Calu3 (cell line): ENCODE measurements around the gene LAIR2. TPM values are rescaled to one million over a fixed set of nuclear protein-coding genes. Genes with fewer than 3 reads are reported as not detected.

ENCODE experiments used
- BruUV-seq: library from RNA; stranded (reverse); fragments of 400-500 nt; replicated peaks from 2 replicates; lab custom pipeline; 2021; lab: Mats Ljungman, UMichigan
- CTCF ChIA-PET: fragments of 300-600 bp; sonication (Branson Sonifier 250); formaldehyde crosslinking; loops from one replicate; lab custom pipeline; 2022; ENCODE audit warnings: antibody characterized with exemption; lab: Charles Lee
- DNase-seq: peaks from one replicate; pipeline ENCODE4 v3.0.0; 2022
- H3K27ac Mint-ChIP-seq: one replicate; pipeline ENCODE4 v1.8.0; 2022; ENCODE audit warnings: mixed read lengths; ENCODE audit not compliant: unreplicated experiment
- H3K27me3 Mint-ChIP-seq: one replicate; pipeline ENCODE4 v1.8.0; 2022; ENCODE audit warnings: mixed read lengths; ENCODE audit not compliant: unreplicated experiment
- H3K36me3 Mint-ChIP-seq: one replicate; pipeline ENCODE4 v1.8.0; 2022; ENCODE audit warnings: mild to moderate bottlenecking, moderate library complexity, mixed read lengths; ENCODE audit not compliant: insufficient read depth, unreplicated experiment
- H3K4me1 Mint-ChIP-seq: one replicate; pipeline ENCODE4 v1.8.0; 2022; ENCODE audit warnings: mild to moderate bottlenecking, low read depth, mixed read lengths; ENCODE audit not compliant: unreplicated experiment
- H3K4me3 Mint-ChIP-seq: one replicate; pipeline ENCODE4 v1.8.0; 2022; ENCODE audit warnings: mild to moderate bottlenecking, low read depth, moderate library complexity, mixed read lengths; ENCODE audit not compliant: unreplicated experiment
- H3K9me3 Mint-ChIP-seq: one replicate; pipeline ENCODE4 v1.8.0; 2022; ENCODE audit warnings: low read depth, mixed read lengths; ENCODE audit not compliant: unreplicated experiment
- intact Hi-C: fragments of 100-400 bp; cut with micrococcal nuclease; formaldehyde crosslinking; loops from one replicate; pipeline ENCODE4 v1.10.0; 2022; ENCODE audit not compliant: unreplicated experiment
- total RNA-seq: library from RNA; stranded (reverse); gene quantifications from 2 replicates; pipeline ENCODE4 v1.2.3, GENCODE V29; 2022
- TF ChIP-seq, protein P1 (sequence below): fragments of 200-600 bp; IDR thresholded peaks from one replicate; pipeline ENCODE4 v1.8.0; 2022; ENCODE audit warnings: antibody characterized with exemption; ENCODE audit not compliant: unreplicated experiment

The LAIR2 gene
- total RNA-seq, 1 experiment from 2014 or later = not detected

- Mint-ChIP-seq H3K4me1 (peaks cover 39% of the 10 kb centered on the region), H3K4me3 (peak overlapping the region; percentile 72), H3K27me3 (no peaks in the 10 kb centered on the region), H3K27ac (peak overlapping the region; percentile 99), H3K36me3 (peaks cover 77% of the 10 kb centered on the region), H3K9me3 (no peaks in the 10 kb centered on the region)
- peak; percentile 37 for DNase-seq
- CTCF ChIA-PET = interaction anchor here (0.8 to 1.9 kb wide), 3 partner anchors 14 to 63 kb away, joined by 3 to 14 read pairs (median 3); partner anchors contain the start of gene LENG8
- intact Hi-C loops = loop anchor here (2.0 kb wide), 1 partner anchor 13 kb away; the partner anchor contains the start of gene LENG8
- TF ChIP-seq, protein P1, sequence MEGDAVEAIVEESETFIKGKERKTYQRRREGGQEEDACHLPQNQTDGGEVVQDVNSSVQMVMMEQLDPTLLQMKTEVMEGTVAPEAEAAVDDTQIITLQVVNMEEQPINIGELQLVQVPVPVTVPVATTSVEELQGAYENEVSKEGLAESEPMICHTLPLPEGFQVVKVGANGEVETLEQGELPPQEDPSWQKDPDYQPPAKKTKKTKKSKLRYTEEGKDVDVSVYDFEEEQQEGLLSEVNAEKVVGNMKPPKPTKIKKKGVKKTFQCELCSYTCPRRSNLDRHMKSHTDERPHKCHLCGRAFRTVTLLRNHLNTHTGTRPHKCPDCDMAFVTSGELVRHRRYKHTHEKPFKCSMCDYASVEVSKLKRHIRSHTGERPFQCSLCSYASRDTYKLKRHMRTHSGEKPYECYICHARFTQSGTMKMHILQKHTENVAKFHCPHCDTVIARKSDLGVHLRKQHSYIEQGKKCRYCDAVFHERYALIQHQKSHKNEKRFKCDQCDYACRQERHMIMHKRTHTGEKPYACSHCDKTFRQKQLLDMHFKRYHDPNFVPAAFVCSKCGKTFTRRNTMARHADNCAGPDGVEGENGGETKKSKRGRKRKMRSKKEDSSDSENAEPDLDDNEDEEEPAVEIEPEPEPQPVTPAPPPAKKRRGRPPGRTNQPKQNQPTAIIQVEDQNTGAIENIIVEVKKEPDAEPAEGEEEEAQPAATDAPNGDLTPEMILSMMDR = no peak
- TSS peak; percentile 76 for BruUV-seq
These were observed 40.5 kb upstream of the LAIR2 start for GRCh38 chr19:54462047-54462654.

- intact Hi-C loops = loop anchor here (2.0 kb wide), 1 partner anchor 14 kb away; the partner anchor contains the start of gene LENG8
- TF ChIP-seq, protein P1 = peak; percentile 46
These were observed 39.7 kb upstream of the LAIR2 start for GRCh38 chr19:54462655-54463530.

GRCh38 chr19:54463531-54464043 is 39.0 kb upstream of the LAIR2 start, which contains the start of gene LENG9:
Gene LENG9 (minus strand): TSS chr19:54463778. CDS start chr19:54463526, 252 bp downstream.
- peak; percentile 99 for DNase-seq
- peak within 1 kb of the TSS; percentile 72 for H3K4me3 Mint-ChIP-seq
- no peaks in the 10 kb centered on the region for H3K27me3 Mint-ChIP-seq
- no peaks in the 10 kb centered on the region for H3K9me3 Mint-ChIP-seq
- TF ChIP-seq, protein P1 = no peak
- peak within 1 kb of the TSS; percentile 99 for H3K27ac Mint-ChIP-seq
- BruUV-seq = no TSS peak
- H3K36me3 Mint-ChIP-seq = peaks cover 63% of the 10 kb centered on the region
- intact Hi-C loops = loop anchor here (2.0 kb wide), 1 partner anchor 15 kb away; the partner anchor contains the start of gene LENG8
- CTCF ChIA-PET = interaction anchor here (0.6 to 1.9 kb wide), 7 partner anchors 13 to 55 kb away, joined by 3 to 14 read pairs (median 5); partner anchors contain the start of gene LENG8
- peaks cover 37% of the 10 kb centered on the region for H3K4me1 Mint-ChIP-seq

More at GRCh38 chr19:54462655-54463530, 39.7 kb upstream of the LAIR2 start:
- Mint-ChIP-seq H3K27me3 (no peaks in the 10 kb centered on the region), H3K9me3 (no peaks in the 10 kb centered on the region), H3K4me3 (peak overlapping the region; percentile 72), H3K36me3 (peaks cover 70% of the 10 kb centered on the region), H3K27ac (peak overlapping the region; percentile 99), H3K4me1 (peaks cover 39% of the 10 kb centered on the region)
- BruUV-seq = no TSS peak
- peak; percentile 78 for DNase-seq
- CTCF ChIA-PET = interaction anchor here (0.6 to 1.9 kb wide), 8 partner anchors 12 to 64 kb away, joined by 3 to 14 read pairs (median 4); partner anchors contain the start of gene LENG8
